C4-2B (cell line): ENCODE data around the gene NAV3.

ENCODE experiments used
- CTCF ChIP-seq: fragments of 450-650 bp; conservative IDR thresholded peaks from 2 replicates; pipeline ENCODE4 v1.5.1; 2017; ENCODE audit warnings: mild to moderate bottlenecking
- ZFX ChIP-seq: fragments of 450-650 bp; IDR thresholded peaks from 2 replicates; pipeline ENCODE4 v1.6.1; 2017

DNA sequence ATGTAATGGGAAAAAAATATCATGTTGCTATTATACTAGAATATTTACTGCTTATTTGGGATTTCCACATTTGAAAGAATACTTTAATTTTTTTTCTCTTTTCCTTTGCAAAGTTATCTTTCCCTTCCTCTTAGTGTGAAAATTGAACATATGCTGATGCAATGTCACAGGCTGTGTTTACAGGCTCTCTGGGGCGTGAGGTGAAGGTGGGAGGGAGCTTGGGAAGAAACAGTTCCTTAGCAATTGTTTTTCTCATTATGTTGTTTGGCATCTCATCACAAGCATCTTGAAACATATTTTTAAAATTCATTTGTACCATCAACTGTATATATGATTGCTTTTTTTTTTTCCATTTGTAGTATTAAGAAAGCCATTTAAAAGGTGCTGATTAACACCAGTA, 47.9 kb upstream of the NAV3 start:
- no peak for TF ChIP-seq CTCF
- TF ChIP-seq ZFX = no peak
